GM18498 (cell line): ENCODE data around the gene ZFHX3.

Experiments used
- ATAC-seq: cut with Tn5 transposase; IDR thresholded peaks from one replicate; pipeline ENCODE4 v1.9.1; 2021; ENCODE audit warnings: mild to moderate bottlenecking, moderate library complexity; ENCODE audit not compliant: unreplicated experiment

ZFHX3 gene

DNA sequence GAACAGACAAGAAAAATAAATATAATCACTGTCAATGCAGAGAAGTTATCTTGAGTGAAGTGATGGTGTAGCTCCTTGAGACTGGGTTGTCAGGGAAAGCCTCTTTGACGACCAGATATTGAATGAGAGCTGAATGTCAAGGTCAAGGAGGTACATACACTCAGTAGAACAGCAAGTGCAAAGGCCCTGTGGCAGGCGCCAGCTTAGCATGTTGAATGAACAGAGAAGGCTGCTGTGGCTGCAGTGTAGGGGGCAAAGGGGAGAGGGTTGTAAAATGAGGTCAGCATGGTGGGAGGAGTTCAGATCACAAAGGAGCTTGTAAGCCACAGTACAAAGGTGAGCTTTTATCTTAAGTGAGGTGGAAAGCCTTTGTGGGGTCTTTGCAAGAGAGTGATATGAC is 111.5 kb downstream of the ZFHX3 start:
- ATAC-seq = no peak

DNA sequence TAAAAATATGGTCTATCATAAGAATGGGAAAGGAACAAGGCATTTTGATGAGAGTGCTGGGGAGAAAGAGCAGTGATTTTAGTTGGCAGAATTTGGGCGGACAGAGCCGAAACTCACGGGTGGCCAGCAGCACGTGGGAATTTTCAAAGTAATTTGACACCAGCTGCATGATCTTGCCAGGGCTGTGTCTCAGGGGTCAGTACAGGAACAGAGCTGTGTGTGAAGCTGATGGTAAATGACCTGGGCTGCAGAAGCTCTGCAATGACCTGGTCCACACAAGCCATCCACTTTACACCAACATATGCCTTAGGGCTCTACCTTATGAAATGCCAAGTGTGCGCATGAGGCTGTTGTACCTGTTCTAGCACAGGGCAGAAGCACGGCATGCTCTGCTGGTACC is 112.0 kb downstream of the ZFHX3 start:
- no peak for ATAC-seq

DNA sequence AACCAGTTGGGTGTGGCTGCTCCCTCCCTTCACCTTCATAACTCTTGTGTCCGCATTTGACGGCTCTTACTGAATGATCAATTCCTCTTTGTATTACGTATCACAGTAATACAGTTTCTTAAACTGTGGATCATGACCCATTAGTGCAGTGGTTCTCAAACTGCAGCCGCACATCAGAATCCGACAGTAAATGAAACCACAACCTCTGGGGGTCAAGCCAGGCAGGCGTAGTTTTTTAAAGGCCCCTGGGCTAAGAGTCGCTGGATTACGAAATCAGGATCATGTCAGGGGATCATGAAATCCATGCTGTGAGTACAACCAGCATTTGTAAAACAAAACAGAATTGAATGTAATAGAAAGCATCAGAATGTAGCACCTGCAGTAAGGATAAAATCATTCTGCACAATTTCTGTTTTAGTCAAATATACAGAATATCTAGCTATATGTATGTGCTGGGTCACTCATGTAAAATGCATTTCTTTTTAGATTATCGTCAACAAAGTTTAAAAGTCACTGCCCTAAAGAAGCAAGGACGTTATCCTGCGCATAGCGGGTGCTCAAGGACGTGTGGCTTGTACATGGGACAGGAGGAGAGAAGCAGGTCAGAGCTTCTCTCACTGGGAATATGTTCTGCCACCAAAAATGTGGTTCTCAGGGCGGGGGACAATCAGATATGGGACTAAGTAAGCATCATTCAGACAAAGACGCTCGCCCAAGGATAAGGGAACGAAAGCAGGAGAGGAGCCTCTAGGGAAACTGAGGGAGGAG is 113.1 kb downstream of the ZFHX3 start:
- no peak for ATAC-seq

DNA sequence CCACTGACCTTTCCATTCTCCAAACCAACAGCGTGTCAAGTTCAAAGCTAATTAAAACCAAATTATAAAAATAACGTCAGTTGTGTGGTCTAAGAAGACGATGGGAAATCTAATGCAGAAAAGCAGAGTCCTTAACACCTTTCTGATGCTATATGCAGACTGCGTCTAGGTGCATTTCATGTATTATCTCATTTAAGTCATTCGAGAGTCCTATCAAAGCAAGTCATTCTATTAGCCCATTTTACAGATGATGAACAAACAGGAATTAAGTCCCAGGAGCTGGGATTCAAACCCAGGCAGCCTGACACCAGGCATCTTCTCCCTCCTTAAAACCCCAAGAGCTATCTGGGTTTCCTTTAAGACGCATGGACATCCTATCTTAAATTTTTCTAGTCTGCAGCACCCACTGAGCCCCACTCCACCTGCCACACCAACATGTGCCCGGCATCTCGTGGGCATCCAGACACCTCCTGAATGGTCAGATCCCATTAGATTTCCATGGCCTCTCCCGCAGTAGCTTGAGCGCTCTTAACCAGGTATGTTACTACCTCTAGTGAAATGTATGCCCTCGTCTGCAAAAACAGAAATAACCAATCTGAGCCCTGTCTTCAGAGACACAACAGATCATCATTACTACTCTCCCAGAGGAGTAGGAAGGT is 115.1 kb downstream of the ZFHX3 start:
- no peak for ATAC-seq

DNA sequence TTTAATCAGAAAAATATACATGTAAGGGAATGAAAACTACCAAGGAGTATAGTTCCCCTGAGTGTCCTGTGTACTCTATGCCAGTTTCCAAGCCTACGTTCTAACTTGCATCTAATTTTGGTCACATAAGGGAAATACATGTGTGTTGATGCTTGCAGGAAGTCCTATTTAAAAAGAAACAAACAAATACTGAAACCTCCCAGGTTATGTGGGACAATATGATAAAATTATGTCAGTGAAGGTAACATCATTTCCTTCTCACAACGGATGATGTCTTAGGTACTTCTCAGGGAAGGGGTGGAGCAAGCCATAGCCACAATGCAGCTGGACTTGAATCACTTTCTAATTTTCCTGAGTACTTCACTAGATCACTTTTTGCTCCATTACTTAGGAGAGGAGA is 115.9 kb downstream of the ZFHX3 start:
- ATAC-seq = no peak

DNA sequence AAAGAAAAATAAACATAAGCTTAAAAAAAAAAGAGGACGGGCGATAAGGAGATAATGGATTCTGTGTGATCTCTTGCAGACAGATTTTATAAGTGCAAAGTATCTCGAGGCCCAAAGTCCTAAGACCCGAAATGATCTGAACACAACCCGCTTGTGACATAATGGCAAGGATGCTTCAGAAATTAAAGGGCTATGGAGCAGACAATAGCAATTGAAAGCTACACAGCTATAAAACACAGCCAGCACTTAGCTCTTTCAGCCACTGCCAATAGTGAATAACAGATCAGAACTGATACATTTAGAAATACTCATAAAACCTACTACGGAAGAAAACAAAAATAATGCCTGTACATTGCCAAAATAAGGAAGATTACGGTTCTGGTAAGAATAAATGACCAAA is 117.5 kb downstream of the ZFHX3 start:
- no peak for ATAC-seq

DNA sequence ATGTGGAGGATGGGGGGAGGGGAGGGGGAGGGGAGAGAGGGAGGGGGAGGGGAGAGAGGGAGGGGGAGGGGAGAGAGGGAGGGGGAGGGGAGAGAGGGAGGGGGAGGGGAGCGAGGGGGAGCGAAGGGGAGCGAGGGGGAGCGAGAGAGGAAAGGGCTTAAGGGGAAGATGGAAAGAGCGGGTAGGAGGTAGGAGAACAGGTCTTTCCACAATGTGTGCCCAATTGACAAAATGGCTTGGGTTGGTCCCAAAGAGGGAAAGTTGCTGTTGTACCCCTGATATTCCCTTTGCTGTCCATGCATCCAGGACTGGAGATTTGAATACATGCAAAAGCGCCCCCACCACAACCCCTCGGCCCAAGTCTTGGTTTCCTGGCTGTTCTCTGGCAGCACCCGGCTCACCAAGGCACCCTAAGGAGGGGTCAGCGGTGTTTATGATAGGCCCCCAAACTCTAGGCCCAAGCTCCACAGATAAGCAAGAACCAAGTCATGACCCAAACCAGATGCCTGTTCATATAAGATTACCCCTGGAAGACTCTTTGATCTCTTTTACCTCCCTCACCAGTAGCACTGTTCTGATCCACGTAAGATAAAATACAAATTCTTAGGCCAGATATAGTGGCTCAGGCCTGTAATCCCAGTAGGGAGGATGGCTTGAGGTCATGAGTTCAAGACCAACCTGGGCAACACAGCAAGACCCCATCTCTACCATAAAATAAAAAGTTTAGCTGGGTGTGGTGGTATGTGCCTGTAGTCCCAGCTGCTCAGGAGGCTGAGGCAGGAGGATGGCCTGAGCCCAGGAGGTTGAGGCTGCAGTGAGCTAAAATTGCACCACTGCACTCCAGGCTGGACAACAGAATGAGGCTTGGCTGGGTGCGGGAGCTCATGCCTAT is 119.6 kb downstream of the ZFHX3 start:
- no peak for ATAC-seq

DNA sequence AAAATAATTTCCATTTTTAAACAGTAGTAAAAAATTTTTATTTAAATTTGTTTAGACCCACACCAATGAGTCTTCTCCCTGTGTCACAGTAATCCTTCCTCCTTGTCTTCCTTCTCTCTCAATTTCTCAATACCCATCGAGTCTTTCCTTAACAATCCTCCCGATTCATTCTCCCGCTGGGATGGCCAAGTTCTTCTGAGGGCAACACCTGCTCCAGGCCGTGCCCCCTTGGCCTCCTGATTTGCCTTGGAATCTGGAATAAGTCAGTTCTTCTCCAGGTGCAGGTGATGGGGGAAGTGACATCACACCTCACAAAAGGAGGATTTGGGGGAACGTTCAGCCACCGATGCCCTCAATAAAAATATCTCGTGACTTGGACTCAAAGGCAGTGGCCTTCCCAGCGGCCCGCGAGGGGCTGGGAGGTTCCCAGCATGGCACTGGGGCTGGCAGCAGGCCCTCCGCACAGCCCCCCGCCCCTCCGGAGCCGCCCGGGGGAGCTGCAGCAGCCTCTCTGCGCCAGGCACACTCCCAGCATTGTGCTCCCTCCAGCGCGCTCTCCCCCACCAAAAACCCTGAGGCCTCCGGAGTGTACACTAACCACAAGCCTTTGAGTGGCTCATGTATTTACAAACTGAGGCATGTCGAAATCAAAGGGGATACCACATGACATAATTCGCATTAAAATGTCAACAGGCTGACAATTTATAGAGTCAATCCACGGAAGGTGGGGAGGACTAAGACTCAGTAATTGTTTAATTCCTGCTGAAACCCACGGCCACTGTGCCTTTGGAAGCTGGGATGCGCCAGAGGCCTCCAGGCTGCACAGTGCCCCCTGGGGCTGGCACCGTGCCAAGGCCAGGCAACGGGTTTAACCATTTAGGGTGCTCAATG is 120.5 kb downstream of the ZFHX3 start:
- no peak for ATAC-seq

DNA sequence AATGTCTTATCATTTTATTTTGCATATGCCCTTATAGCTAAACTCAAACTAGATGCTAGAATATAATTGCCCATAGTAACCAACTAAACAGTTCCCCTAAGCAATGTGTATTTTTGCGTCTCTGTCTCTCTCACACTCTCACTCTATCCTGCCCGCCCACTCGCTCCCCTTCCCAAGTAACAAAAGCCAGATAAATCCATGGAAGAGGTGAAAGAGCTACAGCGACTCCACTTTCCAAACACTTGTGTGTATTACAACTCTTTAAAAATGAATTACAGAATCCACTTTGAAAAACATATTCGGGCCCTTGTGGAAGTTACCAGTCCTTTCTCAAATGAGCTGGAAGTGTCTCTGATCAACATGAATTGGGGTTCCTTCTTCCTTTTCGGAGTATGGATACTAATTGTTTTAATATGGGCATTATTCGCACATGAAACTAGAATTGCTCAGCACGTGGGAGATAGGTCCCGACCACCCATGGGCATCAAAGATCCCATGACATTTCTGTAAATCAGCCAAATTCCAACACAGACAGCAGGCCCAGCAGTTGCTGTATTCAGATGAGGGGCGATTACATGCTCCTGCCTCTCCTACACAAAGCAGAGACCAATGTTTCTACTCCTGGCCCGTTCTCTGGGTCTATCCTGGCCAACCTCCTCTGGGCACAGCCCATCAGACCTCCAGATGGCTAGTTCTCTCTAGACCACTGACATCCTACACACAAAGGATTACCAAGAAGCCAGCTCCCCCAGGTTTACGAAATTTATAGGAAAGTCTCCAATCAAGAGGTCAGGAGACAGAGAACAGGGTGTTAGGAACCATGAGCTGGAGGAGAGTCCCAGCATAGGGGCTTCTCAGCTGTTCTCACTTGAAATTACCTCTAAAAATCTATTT is 121.5 kb downstream of the ZFHX3 start:
- no peak for ATAC-seq

DNA sequence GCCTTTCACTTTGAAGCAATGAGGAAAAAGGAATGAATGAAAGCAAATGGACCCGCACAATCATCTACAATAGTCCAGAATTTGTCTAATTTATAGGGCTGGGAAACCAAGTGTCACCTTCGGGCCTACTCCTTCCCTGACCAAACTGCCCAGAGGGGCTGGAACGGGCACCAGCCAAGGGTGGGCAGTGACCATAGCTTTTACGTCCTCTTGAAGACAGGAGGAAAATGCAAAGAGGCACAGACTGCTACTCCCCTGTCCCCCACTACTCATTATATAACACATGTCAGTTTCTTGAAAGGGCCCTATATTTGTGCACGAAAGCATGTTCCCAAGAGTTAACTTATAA is 122.3 kb downstream of the ZFHX3 start:
- no peak for ATAC-seq

DNA sequence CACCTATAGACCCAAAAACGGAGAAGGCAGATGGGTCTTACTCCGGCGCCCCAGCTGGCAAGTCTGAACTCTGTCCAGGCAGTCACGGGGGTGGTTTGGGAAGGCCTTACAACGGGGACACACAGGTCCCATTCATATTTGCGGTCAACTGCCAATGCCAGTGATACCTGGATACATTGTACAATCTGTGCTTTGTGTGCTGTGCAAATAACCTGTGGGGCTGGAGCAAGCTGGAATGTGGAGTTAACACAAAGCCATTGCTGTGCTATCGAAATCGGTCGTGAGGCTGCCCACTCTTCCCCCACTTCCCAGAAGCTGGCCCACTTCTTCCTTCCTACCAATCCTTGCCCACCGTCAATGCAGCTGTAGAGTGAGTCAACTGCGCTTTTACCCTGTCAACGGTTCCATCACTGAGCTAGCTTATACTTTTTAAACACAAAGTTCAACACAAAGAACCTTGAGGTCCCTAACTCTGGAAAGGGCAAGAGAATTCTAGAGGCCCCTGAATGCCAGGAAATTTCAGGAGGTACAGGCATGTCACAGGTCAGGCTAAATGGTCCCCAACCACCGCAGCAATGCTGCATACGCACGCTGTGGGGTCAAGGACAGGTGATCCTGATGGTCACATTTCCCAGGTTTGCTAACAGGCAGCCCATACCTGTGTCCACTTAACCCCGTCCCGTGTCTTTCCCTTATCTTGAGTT is 122.8 kb downstream of the ZFHX3 start:
- ATAC-seq = no peak

DNA sequence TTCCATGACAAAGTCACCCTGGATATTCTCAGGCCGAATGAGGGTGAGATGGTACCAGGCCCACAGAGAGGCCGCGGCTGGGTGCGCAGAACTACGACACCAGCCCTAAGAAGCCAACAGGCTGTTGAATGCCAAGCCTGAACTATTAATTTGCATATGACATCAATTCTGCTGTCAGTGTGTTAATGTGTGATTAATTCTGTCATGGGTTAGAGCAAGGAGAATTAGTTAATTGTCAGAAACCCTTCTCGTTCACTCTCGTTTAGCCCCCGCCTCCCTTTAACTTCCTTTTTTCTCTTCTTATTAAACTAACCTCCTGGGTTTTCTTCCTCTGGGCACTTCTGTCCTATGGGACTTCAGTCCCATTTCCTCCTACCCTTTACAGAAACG is 123.4 kb downstream of the ZFHX3 start:
- ATAC-seq = no peak

DNA sequence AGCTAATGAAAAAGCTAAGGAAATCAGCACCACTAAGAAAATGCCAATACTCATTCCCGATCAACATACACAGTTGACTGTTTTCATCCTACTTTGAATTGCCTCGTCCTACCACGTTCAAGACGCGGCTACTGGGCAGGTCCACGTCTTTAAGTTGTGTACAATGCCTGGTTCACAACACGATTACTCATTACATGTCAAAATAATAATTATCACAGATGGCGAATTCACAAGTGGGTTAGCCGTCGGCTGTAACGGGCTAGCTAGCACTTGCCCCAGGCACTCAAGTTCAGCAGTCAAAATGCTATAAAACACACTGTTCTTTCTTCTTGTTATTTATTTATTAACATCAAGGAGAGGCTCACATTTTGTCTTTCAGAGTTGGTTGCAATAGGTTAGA is 124.2 kb downstream of the ZFHX3 start:
- ATAC-seq = no peak

DNA sequence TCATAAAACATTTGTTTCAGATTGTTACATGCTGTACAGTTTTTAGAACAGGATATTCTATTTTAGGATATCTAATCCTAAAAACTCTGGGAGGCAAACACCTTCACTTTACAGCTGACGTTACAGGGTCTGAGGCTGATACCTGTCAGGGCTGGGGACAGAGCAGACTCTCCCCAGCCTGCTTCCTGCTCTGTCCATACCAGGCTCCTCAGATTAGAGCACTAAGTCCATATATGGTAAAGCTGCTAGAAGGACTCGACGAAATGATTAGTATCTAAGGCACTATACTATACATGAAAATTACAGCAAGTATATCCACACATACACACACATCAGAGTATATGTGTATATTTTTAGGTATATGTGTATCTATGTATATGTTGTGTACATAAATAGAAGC is 125.2 kb downstream of the ZFHX3 start:
- no peak for ATAC-seq

DNA sequence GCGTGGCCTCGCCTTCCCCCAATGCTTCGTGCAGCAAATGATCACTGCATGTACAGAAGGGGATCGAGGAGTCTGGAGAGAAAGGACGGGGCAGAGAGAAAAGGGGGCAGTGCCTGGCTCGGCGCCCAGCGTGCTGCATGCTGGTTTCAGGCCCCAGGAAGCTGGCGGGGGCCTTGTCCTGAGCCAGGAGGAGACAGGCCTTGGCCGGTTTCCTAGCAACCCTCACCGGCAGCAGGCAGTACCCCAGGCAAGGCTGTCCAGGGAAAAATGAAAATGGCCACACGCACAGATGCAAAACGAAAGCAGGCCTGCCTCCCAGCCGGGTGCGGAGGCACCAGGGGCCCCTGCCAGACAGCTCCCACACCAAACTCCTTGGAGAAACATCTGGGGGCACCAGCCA is 126.3 kb downstream of the ZFHX3 start:
- no peak for ATAC-seq

DNA sequence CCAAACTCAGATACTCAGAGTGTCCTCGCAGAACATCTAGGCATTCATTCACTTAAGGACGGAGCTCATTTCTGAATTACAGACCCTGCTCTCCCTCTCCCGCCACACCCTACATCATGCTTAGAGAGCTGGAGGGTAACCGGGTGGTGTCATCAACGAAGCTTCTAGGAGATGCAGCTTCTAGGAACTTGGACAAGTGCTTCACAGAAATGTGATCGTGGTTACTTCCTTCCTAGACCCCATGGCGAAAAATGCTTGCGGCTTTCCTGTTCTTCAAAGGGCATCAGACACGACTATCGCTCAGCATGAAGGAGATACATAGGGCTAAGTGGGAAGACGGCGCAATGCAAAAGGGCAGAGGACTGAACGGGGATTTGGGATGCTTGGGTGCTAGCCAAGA is 126.8 kb downstream of the ZFHX3 start:
- no peak for ATAC-seq

DNA sequence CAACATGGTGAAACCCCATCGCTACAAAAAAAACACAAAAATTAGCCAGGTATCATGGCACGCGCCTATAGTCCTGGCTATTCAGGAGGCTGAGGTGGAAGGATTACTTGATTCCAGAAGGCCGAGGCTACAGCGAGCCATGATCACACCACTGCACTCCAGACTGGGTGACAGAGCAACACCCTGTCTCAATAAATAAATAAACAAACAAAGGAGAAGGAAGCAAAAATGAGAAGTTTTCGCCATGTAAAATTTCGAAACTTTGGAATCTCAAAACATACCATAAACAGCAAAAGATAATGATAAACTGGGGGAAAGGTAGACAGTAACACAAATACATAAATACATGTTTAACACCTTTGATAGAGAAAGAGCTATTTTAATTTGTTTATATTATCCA is 130.9 kb downstream of the ZFHX3 start:
- no peak for ATAC-seq

DNA sequence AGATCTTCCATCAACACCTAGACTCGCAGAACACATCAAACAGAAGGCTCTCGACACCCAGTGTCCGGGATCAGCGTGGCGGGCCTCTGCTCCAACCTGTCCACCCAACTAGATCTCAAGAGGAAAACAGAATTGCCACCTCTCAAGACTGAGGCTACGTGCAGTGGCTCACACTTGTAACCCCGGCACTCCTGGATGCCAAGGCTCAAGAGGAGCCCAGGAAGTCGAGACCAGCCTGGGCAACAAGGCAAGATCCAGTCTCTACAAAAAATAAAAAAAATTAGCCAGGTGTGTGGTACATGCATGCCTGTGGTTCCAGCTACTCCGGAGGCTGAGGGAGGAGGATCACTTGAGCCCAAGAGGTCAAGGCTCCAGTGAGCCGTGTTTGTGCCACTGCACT is 132.6 kb downstream of the ZFHX3 start:
- no peak for ATAC-seq

DNA sequence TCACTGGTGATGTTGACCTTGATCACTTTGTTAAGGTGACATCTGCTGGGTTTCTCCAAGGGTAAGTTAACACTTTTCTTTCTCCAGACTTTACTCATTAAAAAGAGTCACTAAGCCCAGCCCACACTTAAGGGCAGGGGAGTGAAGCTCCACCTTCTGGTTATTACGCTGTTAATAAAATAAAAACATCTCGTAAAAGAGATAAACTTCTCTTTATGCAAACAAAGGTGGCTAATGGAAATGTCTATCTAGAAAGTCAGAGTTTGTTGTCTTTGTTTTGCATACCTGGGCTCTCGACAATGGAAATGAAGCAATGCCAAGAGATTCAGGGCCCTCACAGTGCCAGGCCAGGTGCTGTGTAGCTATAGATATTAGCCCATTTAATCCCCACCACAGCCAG is 134.4 kb downstream of the ZFHX3 start:
- no peak for ATAC-seq
